Psoas muscle (tissue), 8 donors: ENCODE results near the gene ODAD2. TPM values are rescaled to one million over a fixed set of nuclear protein-coding genes. Genes with fewer than 3 reads are reported as not detected.

Source experiments
- ATAC-seq, 4 donors: fragments of 200-7000 bp; cut with Tn5 transposase; one replicate each; pipeline ENCODE4 v1.9.1; 2020; ENCODE audit warnings: moderate library complexity in 3 of 4, mild to moderate bottlenecking in 2 of 4
- DNase-seq, 2 donors: peaks; one replicate each; pipeline ENCODE4 v3.0.0-alpha.2; 2020
- H3K27ac ChIP-seq: fragments of 200-600 bp; one replicate; pipeline ENCODE4 v1.8.0; 2022
- H3K27me3 ChIP-seq, 3 donors: fragments of 200-600 bp in 1 of 3; one replicate each; pipeline versions ENCODE4 v1.6.1 to v1.8.0; 2013 to 2022; ENCODE audit warnings: low read length in 2 of 3, mild to moderate bottlenecking in 2 of 3, moderate library complexity in 1 of 3; ENCODE audit not compliant: insufficient read depth in 3 of 3
- H3K36me3 ChIP-seq, 2 donors: fragments of 200-600 bp in 1 of 2; one replicate each; pipeline versions ENCODE4 v1.6.1 to v1.8.0; 2013 to 2022; ENCODE audit warnings: low read depth in 1 of 2, mild to moderate bottlenecking in 1 of 2, moderate library complexity in 1 of 2; ENCODE audit not compliant: insufficient read depth in 1 of 2
- H3K4me1 ChIP-seq: fragments of 200-600 bp; one replicate; pipeline ENCODE4 v1.8.0; 2022
- H3K4me3 ChIP-seq: fragments of 200-600 bp; one replicate; pipeline ENCODE4 v1.8.0; 2022; ENCODE audit warnings: mild to moderate bottlenecking
- H3K9me3 ChIP-seq: fragments of 200-600 bp; one replicate; pipeline ENCODE4 v1.8.0; 2022
- CTCF ChIP-seq: fragments of 200-600 bp; IDR thresholded peaks from one replicate; pipeline ENCODE4 v1.8.0; 2022; ENCODE audit warnings: antibody characterized with exemption
- WGBS, 3 donors: extraction: QIAGEN DNeasy Blood & Tissue Kit; methylation state at CpG; one replicate each; pipeline versions ENCODE4 v1.1.6 to v1.1.7; 2013; 5-methylcytosine and 5-hydroxymethylcytosine counted together
- intact Hi-C, 2 donors: fragments of 100-400 bp; cut with DNase I; formaldehyde crosslinking; loops; one replicate each; pipeline versions ENCODE4 v1.11.0 to v1.14.2; 2022
- polyA plus RNA-seq, 3 donors: library from polyadenylated mRNA; stranded (reverse); fragments of 200-250 nt; gene quantifications; one replicate each; pipeline ENCODE4 v1.2.3, GENCODE V29; 2013
- total RNA-seq, 4 donors: library from RNA; stranded (reverse); fragmentation: NEBNext Ultra II Directional in 2 of 4; extraction: Animal tissue kit (Norgen Biotek cat#: 25700) in 2 of 4; gene quantifications; one replicate each; pipeline versions ENCODE4 v1.2.1 to v1.2.4, GENCODE V29; 2021 to 2023
- donor health status: healthy with polysubstance abuse.
- donor health status: DM: no; HTN: no; CAD: no; lungs with moderate emphysema.
- donor health status: Bipolar disorder and iron deficiency.
- donor health status: healthy.
- donor health status: DM: yes; HTN: yes; CAD: no.
- donor health status: DM: no; HTN: no; CAD: no.
- donor health status: DM: no; HTN: no; CAD: no.
- donor health status: DM: yes; HTN: yes; CAD: no.

The ODAD2 gene
- total and polyA plus RNA-seq, 7 donors: 0.03 to 0.09 (median 0.08) TPM; not detected in 4

- intact Hi-C loops: no loop called here
- TF ChIP-seq CTCF: no peak
- Histone ChIP-seq H3K4me1 (no peaks in the 10 kb centered on the region), H3K9me3 (no peaks in the 10 kb centered on the region), H3K27me3 (peaks cover 0 to 8% (median 0%) of the 10 kb centered on the region in 3 donors), H3K4me3 (no peak overlapping the region), H3K36me3 (no peaks in the 10 kb centered on the region), H3K27ac (no peak overlapping the region)
- 85 to 89% (median 89%) methylated on average over 3 of the region's 3 CpGs for WGBS, 3 donors
- ATAC-seq (no peak), DNase-seq (no peak)
These were observed 37.7 kb upstream of the ODAD2 start for GRCh38 chr10:28036587-28036986.

- 66 to 87% (median 68%) methylated on average over 5 of the region's 5 CpGs for WGBS, 3 donors
- intact Hi-C loops: no loop called here
- no peak for ATAC-seq
- Histone ChIP-seq H3K27me3 (no peaks in the 10 kb centered on the region), H3K9me3 (no peaks in the 10 kb centered on the region), H3K4me1 (no peaks in the 10 kb centered on the region), H3K4me3 (no peak overlapping the region), H3K27ac (no peak overlapping the region), H3K36me3 (no peaks in the 10 kb centered on the region)
- DNase-seq: no peak
- TF ChIP-seq CTCF: no peak
These were observed 22.4 kb upstream of the ODAD2 start for GRCh38 chr10:28020993-28021982.

- ATAC-seq (no peak), DNase-seq (no peak)
- no peaks in the 10 kb centered on the region for H3K36me3 ChIP-seq
- H3K27me3 ChIP-seq: no peaks in the 10 kb centered on the region
- no peaks in the 10 kb centered on the region for H3K9me3 ChIP-seq
- intact Hi-C loops: no loop called here
- no peak overlapping the region for H3K4me3 ChIP-seq
- no peaks in the 10 kb centered on the region for H3K4me1 ChIP-seq
- H3K27ac ChIP-seq: no peak overlapping the region
- TF ChIP-seq CTCF: no peak
- WGBS, 3 donors: 30 to 47% (median 38%) methylated on average over 12 of the region's 12 CpGs
These were observed 21.4 kb upstream of the ODAD2 start for GRCh38 chr10:28020080-28020860.

- H3K4me3 ChIP-seq: no peak overlapping the region
- intact Hi-C loops: no loop called here
- TF ChIP-seq CTCF: no peak
- H3K27ac ChIP-seq: no peak overlapping the region
- DNase-seq: no peak
- H3K27me3 ChIP-seq: peaks cover 0 to 5% (median 0%) of the 10 kb centered on the region in 3 donors
- no peaks in the 10 kb centered on the region for H3K9me3 ChIP-seq
- no peaks in the 10 kb centered on the region for H3K36me3 ChIP-seq
- no peak for ATAC-seq
- H3K4me1 ChIP-seq: no peaks in the 10 kb centered on the region
These were observed 15.8 kb upstream of the ODAD2 start for GRCh38 chr10:28014651-28015050.
